Tongue (tissue), 2 donors: ENCODE results near the gene ARHGAP40. TPM values are rescaled to one million over a fixed set of nuclear protein-coding genes. Genes with fewer than 3 reads are reported as not detected.

Source experiments
- DNase-seq: peaks from one replicate; pipeline ENCODE4 v3.0.0-alpha.2; 2015
- total RNA-seq: library from RNA; depleted of rRNA; stranded (reverse); fragments of >200 nt; gene quantifications from one replicate; pipeline ENCODE4 v1.2.3, GENCODE V29; 2014

The ARHGAP40 gene
- total RNA-seq, result 7.1 TPM

DNA sequence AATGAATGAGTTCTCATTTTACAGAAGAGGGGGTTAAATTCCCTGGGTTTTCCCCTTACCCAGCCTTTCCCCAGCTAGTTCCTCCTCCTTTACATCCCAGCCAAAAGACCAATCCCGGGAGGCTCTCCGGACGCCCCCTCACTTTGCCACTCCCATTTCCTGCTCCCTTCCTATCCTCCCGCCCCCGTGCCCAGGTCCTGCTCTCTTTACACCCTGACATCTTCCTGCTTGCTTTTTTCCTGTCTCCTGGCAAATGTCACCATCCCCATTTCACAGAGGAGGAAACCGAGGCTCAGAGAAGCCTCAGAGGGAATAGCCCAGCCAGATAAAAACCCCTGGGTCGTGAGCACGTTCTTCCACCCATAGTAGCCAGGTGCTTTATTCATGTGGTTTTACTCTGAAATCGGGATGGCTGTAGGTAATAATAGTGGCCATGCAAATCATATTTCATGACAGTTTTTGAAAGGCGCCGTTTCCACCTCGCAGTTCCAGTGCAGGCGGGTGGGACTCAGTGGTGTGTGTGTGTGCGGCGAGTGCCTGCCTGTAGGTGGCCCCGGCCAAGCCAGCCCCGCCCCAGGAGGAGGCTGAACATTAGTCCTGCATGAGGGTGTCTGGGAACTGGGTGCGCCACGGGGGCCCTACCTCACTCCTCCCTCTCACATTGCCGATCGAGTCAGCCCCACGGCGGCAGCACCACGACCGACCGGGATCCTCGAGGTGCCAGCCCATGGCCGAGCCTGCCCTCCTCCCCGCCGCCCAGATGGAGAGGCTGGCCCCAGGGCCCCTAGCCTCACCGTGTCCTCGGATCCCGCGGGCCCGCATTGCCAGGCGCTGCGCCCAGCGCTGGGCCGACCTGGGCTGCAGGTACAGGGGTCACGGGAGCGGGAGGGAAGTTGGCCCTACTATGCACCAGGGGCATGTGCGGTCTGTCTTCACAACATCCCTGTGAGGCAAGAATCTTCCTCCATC lies at the start of gene ARHGAP40:
Gene ARHGAP40 (plus strand): TSS at position 594 of the 969 bp plus-strand sequence.
- no peak for DNase-seq

- DNase-seq, result no peak
Measured at GRCh38 chr20:38554986-38555385, 46.6 kb upstream of the ARHGAP40 start.

- no peak for DNase-seq
Measured at GRCh38 chr20:38555395-38555794, 46.2 kb upstream of the ARHGAP40 start.

- DNase-seq, result no peak
Measured at GRCh38 chr20:38557174-38557573, 44.4 kb upstream of the ARHGAP40 start.

- no peak for DNase-seq
Measured at GRCh38 chr20:38558596-38559360, 42.8 kb upstream of the ARHGAP40 start.

DNA sequence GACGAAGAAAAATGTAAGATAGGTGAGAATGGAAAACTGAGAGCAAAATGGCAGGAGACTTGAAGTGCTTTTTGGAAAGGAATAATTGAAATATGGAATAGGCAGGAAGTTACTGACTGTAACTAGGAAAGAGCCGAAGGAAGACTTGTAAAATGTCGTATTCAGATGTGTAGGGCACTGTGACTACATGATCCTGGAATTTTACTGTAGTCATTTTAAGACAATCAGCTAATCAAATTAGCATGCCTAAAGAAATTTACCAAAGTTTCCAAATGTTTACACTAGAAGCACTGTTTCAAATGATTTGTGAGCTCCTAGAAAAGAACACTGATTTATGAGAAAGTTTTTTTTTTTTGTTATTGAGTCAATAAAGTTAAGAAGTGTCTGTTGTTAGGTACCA lies 41.8 kb upstream of the ARHGAP40 start:
- no peak for DNase-seq

DNA sequence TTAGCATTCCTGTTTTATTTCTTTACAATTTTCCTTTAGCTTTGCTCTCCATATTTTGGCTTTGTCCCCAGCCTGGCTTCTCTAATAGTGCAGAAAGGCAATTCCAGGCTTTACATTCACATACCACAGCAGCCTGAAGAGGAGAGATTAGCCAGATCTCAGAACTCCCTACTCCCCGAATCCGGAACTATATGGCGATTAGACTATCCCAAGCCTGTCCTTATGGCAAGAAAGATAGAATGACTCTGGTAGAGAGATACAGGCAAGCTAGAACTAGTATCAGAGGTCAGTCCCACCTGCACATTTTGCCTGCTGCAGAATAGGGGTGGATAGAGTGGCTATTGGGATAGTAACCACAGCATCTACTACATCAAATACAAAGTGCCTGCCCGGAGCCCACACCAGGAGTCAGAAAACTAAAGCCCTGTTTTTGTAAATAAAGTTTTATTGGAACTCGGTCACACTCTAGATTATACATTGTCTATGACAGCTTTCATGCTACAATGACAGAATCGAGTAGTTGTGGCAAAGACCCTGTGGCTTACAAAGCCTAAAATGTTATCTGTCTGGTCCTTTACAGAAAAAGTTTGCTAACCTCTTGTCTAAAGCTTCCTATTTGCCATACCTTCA lies 37.7 kb upstream of the ARHGAP40 start:
- DNase-seq, result no peak

DNA sequence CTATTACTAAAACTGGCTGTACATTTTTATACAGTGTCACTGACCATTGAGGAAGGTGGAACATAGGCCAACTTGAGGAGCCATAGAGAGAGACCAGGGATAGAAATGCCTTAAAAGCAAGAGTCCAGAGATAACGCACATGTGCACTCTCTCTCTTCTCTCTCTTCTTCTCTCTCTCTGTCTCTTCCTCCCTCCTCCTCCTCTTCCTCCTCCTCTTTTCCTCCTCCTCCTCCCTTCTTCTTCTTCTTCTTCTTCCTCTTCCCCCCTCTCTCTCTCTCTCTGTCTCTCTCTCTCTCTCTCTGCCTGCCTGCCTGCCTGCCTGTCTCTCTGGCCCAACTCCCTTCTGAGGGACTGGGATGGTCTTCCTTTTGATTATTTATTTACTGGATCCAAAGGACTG lies 36.9 kb upstream of the ARHGAP40 start:
- no peak for DNase-seq

DNA sequence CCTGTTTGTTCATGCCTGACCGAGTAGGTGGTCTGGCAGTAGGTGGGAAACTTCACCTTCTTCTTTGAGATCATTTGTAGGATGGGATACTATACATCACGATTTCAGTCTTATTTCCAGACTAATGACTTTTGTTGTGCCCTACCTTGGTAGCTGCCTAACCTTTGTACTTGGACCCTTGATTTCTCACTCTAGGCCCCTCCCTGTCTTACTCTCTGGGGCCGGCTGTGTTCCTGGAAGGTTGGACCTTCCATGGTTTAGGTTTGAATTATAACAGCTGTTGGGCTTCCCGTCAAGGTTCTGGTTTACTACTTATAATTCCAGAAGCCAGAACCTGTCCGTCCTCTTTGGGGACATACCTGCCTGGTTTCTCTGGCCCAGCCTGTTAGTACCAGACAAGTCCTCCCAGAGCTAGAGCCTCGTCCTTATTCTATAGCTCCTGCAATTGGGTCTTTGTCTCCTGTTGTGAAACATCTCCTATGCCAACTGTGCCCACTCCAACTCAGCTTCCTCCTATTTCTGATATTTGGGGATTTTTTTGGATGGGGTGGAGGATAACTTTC lies 35.5 kb upstream of the ARHGAP40 start:
- DNase-seq, result no peak

DNA sequence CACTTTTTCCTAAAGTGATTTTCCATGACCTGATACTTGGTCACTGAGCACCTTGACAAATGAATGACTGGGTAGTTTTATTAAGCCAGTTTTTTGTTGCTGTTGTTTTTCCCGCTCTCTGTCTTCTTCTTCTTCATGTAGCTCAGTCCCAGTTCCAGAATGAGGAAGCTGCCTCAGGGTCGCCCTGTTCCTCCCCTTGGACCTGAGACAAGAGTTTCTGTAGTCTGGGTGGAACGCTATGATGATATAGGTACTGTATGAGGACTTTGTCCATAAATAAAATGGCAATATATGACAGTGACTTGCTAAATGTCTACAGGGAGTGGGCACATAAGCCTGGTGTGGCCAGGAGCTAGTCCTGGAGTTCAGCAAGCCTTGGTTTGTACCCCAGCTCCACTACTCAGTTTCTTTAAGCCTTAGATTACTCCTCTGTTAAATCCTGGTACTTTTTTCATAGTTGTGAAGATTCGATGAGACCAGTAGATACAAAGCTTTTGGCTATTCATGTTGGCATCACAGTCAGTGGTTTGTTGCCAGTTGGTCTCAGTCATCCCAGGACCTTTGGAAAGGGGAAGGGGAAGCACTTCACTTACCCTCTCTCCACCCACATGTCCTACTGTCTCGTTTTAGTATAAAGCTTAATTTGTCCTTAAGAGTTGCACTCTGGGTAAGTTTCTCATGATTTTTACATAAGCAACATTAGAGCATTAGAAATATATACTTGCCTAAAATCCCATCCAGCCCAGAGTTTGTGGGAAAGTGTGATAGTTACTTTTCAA lies 31.7 kb upstream of the ARHGAP40 start:
- no peak for DNase-seq

DNA sequence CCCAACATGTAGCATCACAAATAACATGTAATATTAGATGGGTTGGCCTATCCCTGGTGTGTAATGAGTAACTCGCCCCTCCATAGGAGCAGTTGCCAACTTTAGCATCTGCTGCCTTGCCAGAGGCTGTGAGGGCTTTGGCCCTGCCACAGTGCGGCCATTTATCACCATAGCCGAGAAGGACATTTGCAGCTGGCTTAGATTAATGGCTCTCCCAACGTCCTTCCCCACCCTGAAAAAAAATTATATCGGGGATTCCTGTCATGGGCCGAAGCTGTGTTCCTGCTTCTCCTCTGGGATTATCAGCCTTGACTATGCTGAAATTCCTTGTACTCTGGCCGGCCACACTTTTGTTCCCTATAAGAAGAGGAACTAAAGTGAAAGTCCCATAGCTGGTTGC lies 28.2 kb upstream of the ARHGAP40 start:
- DNase-seq, result peak; percentile 65

DNA sequence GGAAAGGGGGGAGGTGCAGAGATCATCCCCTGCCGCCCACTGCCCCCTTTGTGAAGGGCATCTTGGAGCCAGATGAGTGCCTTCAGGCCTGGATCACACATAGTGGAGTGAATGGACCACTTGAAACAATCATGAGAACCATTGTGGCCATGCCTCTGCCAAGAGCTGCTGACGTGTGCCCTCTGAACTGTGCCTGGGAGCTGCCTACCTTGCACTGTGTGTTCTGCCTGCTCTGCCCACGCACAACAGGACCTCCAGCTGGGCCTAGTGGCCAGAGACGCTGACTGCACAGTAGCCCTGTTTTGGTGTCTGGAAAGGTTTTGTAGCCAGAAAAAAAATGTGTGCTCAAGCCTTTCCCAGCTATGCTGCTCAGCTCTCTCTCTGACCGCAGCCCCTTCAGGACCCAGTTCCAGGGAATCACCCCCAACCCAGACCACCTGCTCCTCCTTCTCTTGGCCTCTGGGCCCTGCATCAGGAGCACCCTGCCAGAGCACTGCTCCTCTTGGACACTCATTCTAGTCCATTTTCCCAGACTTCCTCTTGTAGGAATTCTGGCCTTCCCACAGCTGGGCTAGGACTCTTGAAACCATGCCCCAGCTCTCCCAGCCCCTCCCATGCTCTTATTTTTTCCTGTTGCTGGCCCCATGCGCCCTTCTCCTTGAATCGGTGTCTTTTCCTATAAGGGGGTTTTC lies 22.2 kb upstream of the ARHGAP40 start:
- no peak for DNase-seq

- no peak for DNase-seq
Measured at GRCh38 chr20:38579921-38580320, 21.7 kb upstream of the ARHGAP40 start.

DNA sequence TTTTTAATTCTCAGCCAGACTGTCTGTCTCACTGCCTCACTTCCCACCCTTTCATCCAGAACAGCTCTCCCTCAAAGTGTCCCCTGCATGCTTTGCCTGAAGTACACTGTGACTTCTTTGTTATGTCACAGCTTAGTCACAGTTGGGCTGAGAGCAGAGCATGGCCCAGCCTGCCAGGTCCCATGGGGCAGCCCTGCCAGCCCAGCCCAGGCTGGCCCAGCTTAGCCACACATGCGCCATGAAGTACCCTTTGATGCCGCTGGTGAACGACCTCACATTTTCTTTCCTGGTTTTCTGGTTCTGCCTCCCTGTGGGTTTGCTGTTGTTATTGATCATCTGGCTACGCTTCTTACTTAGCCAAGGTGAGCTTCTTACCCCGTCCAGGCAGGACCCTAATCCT lies 20.6 kb upstream of the ARHGAP40 start, which contains the start of gene ADIG:
Gene ADIG (plus strand): TSS at position 185 of the 400 bp plus-strand sequence. CDS start 54 bp downstream, at position 239.
- DNase-seq, result peak; percentile 66

GRCh38 chr20:38581830-38582358 lies 19.7 kb upstream of the ARHGAP40 start:
- DNase-seq, result no peak

DNA sequence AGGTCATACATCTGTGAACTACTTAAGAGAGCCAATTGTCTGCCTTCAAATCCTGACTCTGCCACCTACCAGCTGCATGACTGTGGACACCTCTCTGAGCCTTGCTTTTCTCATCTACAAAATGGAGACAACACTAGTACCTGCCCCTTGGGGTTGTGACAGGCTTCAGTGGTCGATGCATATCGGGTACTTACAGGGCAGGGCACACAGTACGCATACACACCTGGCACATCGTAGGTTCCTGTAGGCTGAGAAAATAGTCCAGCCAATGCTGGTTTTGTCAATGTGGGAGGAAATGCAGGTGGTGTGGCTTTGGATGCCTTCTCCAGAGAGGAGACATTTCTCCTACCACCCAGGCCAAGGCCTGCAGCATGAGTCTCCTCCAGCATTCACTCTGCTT lies 18.3 kb upstream of the ARHGAP40 start:
- no peak for DNase-seq

- DNase-seq, result no peak
Measured at GRCh38 chr20:38584099-38584763, 17.4 kb upstream of the ARHGAP40 start.

DNA sequence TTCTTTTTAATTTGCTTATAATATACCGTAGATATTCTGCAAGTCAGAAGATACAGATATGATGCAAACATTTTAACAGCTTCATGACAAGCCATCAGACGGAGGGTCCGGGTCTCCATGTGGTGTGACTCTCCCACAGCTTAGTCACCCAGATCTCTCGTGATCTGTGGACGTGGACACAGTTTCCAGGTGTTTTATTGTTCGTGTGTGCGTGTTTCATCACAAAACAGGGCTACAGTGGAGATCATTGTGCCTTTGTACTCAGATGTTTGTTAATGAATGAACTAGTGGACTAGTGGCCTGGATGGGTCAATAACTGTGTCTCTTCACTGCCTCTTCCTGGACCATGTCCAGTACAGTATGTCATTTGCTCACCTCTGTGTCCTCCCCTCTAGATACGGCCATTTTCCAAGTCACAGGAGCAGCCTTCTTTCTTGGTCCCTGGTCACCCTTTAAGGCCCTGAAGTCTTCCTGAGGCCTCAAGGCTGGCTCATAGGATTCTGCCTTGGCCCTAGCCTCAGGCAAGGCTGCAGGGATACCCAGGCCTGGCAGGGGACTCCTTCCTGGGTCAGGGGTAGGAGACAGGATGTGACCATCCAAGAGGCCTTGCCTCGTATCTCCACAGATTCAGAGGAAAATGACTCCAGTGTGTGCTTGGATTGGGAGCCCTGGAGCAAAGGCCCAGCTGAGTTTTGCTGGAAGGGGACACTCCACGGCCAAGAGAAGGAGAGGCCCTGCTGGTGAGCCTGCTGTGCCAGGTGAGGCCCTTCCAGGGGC lies 16.0 kb upstream of the ARHGAP40 start:
- DNase-seq, result no peak

GRCh38 chr20:38586181-38586525 lies 15.5 kb upstream of the ARHGAP40 start:
- no peak for DNase-seq
